Stimulated activated naive CD8-positive, alpha-beta T cell treated with anti-CD3 and anti-CD28 coated beads, Interleukin-15, amount 100 ng/mL, for 72 hours (primary cell): Measurements from ENCODE around the gene ZNF32.
A peak's percentile ranks its signal among the peaks of the same experiment; 100 is the strongest.
"Not testable (repeated sequence)": the region's sequence is repeated elsewhere in the genome, so short reads cannot be mapped to it uniquely, and the experiment has no call there.

Source experiments
- ATAC-seq: fragments of 150-1000 bp; cut with Tn5 transposase; 2 replicates; pipeline ENCODE4 v1.10.0; 2021; ENCODE audit warnings: mild to moderate bottlenecking, moderate library complexity
- DNase-seq, 2 donors: peaks; one replicate each; pipeline ENCODE4 v3.0.0; 2021 to 2022
- H3K27ac Mint-ChIP-seq, 2 donors: one replicate each; pipeline ENCODE4 v1.8.0; 2022; ENCODE audit warnings: mild to moderate bottlenecking in 2 of 2, mixed read lengths in 2 of 2, moderate library complexity in 2 of 2
- H3K27me3 Mint-ChIP-seq: one replicate; pipeline ENCODE4 v1.8.0; 2022; ENCODE audit warnings: mixed read lengths
- H3K4me1 Mint-ChIP-seq: one replicate; pipeline ENCODE4 v1.8.0; 2022; ENCODE audit warnings: mild to moderate bottlenecking, mixed read lengths
- H3K4me3 Mint-ChIP-seq, 2 donors: one replicate each; pipeline ENCODE4 v1.8.0; 2022; ENCODE audit warnings: mild to moderate bottlenecking in 2 of 2, mixed read lengths in 2 of 2, moderate library complexity in 1 of 2
- H3K9me3 Mint-ChIP-seq, 2 donors: one replicate each; pipeline ENCODE4 v1.8.0; 2022; ENCODE audit warnings: mixed read lengths in 2 of 2

Gene ZNF32

DNA sequence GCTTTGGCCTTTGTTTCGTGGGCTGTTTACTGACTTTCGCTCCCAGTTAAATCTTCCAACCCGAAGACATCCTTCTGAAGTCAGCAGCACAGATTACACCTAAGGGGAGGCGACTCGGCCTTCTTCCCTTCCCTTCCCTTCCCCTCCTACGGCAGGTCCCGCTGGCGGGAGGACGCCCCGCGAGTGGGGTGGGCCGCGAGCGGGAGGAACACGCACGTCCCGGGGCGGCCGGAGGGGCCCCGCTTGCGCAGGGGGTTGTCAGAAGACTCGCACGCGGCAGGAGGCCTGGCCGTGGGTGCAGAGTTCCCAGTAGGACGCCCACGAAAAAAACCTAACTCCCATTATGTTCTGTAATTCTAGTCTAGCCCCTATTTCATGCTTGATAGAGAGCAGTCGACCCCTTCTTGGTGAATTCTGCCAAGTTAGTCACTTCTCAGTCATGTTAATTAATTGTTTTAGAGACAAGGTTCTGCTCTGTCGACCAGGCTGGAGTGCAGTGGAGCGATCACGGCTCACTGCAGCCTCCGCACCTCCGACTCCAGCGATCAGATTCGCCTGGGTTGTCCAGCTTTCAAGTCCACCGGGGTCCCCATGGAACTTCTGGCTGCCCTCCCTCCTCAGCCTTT, 19.2 kb upstream of the ZNF32 start:
- Mint-ChIP-seq H3K4me3 (no peak overlapping the region), H3K4me1 (peaks cover 11% of the 10 kb centered on the region), H3K9me3 (peaks cover 6 to 10% of the 10 kb centered on the region in 2 donors), H3K27ac (no peak overlapping the region), H3K27me3 (peaks cover 54% of the 10 kb centered on the region)
- DNase-seq, result no peak
- peak; percentile 35 for ATAC-seq

DNA sequence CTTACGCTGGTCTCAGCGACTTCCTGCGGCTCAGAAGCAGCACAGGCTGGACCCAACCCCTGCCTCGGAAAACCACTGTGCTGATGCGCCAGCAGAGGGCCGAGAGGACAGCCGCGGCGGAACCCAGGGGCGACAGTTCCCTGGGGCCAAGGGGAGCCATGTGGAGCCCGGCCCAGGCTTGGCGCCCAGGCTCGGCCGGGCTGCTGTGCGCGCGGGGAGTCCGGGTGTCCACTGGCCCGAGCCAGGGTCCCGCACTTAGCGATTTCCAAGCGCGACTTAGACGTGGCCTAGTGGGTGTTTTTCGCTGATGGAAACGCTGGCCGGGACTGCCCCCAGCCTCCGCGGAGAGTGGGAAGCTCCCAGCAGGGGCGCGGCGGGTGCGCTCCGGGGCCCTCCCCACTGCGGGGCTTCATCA, 18.6 kb upstream of the ZNF32 start:
- no peak for DNase-seq
- ATAC-seq, result peak; percentile 49
- Mint-ChIP-seq H3K27me3 (peaks cover 52% of the 10 kb centered on the region), H3K9me3 (peaks cover 8 to 14% of the 10 kb centered on the region in 2 donors), H3K27ac (no peak overlapping the region), H3K4me1 (peaks cover 11% of the 10 kb centered on the region), H3K4me3 (peak overlapping the region; percentile 15 to 52)

DNA sequence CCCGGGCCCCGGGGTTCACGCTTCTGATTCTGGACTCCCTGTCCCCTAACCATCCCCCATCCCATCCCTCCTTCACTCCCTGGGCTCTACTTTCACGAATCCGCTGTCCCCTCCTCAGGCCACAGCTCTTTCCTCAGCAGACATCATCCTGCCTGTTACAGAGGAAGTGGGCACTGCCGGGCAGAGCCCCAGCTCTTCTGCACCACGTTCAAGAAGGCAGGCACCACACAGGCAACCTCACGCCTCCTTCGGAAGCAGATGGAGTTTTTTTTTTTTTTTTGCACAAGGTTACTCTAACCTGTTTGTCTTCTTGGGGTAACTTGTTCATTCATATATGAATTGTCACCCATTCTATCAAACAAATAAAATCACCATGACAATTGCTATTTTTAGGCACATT, 17.9 kb upstream of the ZNF32 start:
- no peak overlapping the region for H3K27ac Mint-ChIP-seq
- peaks cover 8 to 14% of the 10 kb centered on the region in 2 donors for H3K9me3 Mint-ChIP-seq
- DNase-seq (no peak), ATAC-seq (no peak)
- H3K4me3 Mint-ChIP-seq, result no peak overlapping the region
- peaks cover 47% of the 10 kb centered on the region for H3K27me3 Mint-ChIP-seq
- peaks cover 11% of the 10 kb centered on the region for H3K4me1 Mint-ChIP-seq

DNA sequence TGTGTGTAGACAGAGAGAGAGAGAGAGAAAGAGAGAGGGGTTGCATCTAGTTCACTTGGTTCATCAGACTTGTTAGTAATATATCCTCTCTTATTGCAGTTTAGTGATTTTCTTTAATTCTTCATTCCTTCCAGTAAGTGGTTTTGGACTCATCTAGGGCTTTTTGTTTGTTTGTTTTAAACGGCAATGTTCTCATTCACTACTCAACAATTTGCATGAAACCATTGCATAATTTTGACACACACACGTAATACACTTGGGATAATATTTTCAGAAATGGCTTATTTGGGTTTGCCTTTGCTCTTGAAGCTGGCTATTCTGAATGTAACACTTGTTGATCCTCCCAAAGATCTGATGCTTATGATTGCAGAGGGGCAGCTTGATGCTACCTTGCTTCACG, 16.4 kb upstream of the ZNF32 start:
- ATAC-seq (no peak), DNase-seq (no peak)
- H3K4me1 Mint-ChIP-seq, result peaks cover 11% of the 10 kb centered on the region
- H3K27me3 Mint-ChIP-seq, result peaks cover 34% of the 10 kb centered on the region
- peaks cover 8 to 14% of the 10 kb centered on the region in 2 donors for H3K9me3 Mint-ChIP-seq
- no peak overlapping the region for H3K27ac Mint-ChIP-seq
- H3K4me3 Mint-ChIP-seq, result no peak overlapping the region

DNA sequence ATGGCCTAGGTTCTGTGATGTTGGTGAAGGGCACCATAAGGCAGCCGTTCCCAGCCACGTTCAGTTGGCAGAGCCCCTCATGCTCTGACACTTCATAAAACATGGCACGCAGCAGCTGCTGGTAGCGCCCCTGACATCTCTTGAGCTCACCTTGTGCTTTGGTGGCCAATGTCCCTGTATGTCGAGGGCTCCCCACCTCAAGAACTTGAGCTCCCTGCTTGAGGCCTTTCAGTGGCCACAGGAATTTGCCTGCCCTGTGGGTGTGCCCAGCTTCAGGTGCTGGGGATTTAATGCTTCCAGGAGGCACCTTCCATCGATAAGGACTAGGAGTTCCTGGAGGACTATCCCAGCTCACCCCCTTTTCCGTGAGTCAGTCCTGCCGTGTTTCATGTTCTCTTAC, 9.5 kb upstream of the ZNF32 start:
- Mint-ChIP-seq H3K27me3 (peaks cover 12% of the 10 kb centered on the region), H3K4me1 (no peaks in the 10 kb centered on the region), H3K4me3 (no peak overlapping the region), H3K27ac (no peak overlapping the region), H3K9me3 (peaks cover 6 to 7% of the 10 kb centered on the region in 2 donors)
- ATAC-seq (no peak), DNase-seq (no peak)

DNA sequence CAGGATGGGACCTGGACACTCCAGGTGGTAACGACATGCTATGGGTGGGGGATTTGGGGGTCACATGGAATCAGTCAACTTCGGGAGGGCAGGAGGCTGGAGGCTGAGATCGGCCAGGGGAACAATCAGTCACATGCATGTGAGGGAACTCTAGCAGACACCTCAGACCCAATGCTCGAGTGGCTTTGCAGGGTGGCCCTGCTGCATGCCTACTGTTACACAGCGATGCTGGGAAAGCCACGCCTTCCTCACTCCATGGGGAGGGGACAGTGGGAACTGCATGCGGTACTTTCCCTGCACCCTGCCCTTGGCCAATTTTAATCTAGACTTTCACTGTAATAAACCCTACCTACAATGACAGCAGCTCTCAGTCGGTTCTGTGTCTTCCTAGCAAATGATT, 6.6 kb upstream of the ZNF32 start:
- H3K27ac Mint-ChIP-seq, result no peak overlapping the region
- no peak overlapping the region for H3K4me3 Mint-ChIP-seq
- no peak for DNase-seq
- ATAC-seq, result no peak
- H3K4me1 Mint-ChIP-seq, result no peaks in the 10 kb centered on the region
- peaks cover 12% of the 10 kb centered on the region for H3K27me3 Mint-ChIP-seq
- H3K9me3 Mint-ChIP-seq, result no peaks in the 10 kb centered on the region

DNA sequence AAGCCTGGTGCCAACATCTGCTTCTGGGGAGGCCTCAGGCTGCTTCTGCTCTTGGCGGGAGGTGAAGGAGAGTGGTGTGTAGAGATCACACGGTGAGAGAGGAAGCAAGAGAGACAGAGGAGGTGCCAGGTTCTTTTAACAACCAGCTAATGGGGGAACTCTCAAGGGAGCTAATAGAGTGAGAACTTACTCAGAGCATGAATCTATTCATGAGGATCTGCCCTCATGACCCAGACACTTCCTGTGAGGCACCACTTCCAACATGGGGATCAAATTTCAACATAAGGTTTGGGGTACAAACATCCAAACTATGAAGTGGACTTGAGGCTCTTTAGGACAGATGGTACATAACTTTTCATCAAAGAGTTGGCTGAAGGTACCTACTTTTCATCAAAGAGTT, 5.1 kb upstream of the ZNF32 start:
- Mint-ChIP-seq H3K27me3 (peaks cover 12% of the 10 kb centered on the region), H3K4me1 (peaks cover 11% of the 10 kb centered on the region), H3K27ac (no peak overlapping the region), H3K4me3 (no peak overlapping the region), H3K9me3 (no peaks in the 10 kb centered on the region)
- DNase-seq (no peak), ATAC-seq (no peak)

DNA sequence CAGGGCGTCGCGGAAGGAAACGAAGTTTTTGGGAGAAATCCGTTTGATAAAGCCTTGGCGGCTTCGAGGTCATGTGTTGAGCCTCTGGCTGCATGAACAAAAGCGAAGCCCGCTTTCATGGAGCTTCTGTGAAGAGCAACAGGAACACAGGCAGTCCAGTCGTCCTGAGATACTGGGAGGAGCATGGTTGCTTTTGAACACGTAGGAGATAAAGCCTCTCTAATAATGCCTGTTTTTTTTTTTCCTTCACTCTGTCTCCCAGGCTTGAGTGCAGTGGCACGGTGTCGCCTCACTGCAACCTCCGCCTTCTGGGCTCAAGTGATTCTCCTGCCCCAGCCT, 473 bp upstream of the ZNF32 start:
- Mint-ChIP-seq H3K4me3 (peak overlapping the region; percentile 96 to 99), H3K9me3 (peaks cover 27 to 29% of the 10 kb centered on the region in 2 donors), H3K4me1 (peaks cover 17% of the 10 kb centered on the region), H3K27me3 (no peaks in the 10 kb centered on the region), H3K27ac (peak overlapping the region; percentile 97)
- no peak for DNase-seq
- ATAC-seq, result peak; percentile 1

DNA sequence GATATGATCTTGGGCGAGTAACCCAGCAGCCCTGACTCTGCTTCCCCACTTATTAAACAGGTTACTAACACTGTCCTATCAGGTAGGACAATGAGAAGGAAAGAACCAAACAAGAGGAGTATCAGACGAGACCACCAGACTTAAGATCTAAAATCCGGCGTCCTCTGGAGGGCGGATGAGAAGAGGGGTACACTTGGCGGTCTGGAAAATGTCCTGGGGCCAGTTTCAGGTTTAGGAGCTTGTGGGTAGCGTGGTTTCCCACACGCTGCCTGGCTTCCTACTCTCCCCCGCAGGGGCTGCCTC, 635 bp downstream of the ZNF32 start:
- DNase-seq (no peak), ATAC-seq (no peak)
- H3K4me3 Mint-ChIP-seq, result peak overlapping the region; percentile 96 to 99
- H3K27ac Mint-ChIP-seq, result peak overlapping the region; percentile 93 to 96
- H3K27me3 Mint-ChIP-seq, result no peaks in the 10 kb centered on the region
- peaks cover 32 to 37% of the 10 kb centered on the region in 2 donors for H3K9me3 Mint-ChIP-seq
- peaks cover 17% of the 10 kb centered on the region for H3K4me1 Mint-ChIP-seq

DNA sequence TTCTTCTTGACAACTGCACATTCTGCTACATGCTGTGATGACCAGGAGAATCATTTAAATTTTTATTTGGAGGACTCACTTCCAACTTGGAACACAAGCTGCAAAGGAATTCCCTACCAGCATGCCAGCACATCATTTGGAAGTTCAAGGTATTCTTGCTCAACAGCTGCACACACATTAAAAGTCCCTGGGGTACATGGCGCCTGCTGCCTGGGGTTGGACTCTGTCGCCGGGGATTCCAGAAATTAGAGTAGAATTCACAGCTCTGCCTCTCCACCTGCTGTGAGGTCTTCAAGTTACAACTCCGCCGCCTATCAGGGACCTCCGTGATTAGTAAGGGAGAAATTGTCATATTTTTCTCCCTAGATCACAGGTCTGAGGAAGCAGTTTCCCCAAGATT, 1.1 kb downstream of the ZNF32 start:
- ATAC-seq (no peak), DNase-seq (no peak)
- Mint-ChIP-seq H3K27ac (peak overlapping the region; percentile 93 to 96), H3K4me3 (peak overlapping the region; percentile 96 to 99), H3K4me1 (peaks cover 17% of the 10 kb centered on the region), H3K27me3 (no peaks in the 10 kb centered on the region), H3K9me3 (peaks cover 34 to 41% of the 10 kb centered on the region in 2 donors)

DNA sequence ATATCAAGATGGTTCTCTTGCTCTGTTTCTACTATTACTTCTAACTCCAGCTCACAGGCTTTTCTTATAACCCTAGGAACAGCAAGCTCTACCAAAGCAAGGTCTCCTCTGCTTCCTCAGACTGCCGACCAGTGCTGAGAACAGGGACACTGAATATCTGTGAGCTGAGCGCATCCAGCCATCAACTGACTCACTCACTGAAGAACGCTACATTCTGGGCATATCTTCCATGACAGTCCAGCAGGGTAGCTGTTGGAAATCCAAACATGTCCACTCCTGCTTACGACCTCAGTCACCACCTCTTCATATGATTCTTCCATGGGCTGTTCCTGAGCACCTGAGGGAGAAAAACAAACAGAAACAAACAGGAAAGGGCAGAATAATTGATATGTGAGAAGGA, 2.8 kb downstream of the ZNF32 start:
- Mint-ChIP-seq H3K27me3 (no peaks in the 10 kb centered on the region), H3K4me1 (peaks cover 17% of the 10 kb centered on the region), H3K27ac (no peak overlapping the region), H3K4me3 (no peak overlapping the region), H3K9me3 (peaks cover 34 to 41% of the 10 kb centered on the region in 2 donors)
- no peak for ATAC-seq
- DNase-seq, result no peak

DNA sequence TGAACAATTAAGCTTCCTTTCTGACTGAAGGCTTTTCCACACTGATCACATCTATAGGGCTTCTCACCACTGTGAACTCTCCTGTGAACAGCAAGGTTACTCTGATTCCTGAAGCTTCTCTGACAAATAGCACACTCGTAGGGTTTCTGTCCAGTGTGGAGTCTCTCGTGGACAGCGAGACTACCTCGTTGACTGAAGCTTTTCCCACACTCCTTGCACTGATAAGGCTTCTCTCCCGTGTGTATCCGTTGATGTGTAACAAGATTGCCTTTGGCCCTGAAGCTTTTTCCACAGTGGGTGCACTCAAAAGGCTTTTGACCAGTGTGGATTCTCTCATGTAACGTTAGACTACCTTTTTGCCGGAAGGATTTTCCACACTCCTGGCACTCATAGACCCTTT, 4.4 kb downstream of the ZNF32 start:
- ATAC-seq, result no peak

DNA sequence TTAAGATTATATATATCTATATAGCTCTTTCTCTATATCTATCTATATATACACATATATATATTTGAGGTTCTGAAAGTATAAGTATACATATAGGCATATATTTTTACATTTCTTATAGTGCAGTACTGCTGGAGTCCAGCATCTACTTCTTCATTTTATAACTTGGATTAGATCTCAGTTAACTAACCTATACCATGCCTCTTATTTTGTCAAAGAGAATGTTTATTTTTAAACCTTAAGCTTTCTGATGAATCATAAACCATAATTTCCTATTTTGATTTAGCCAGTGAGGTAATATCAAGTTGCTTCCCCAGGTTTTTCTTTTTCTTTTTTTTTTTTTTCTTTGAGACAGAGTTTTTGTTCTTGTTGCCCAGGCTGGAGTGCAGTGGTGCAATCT, 8.1 kb downstream of the ZNF32 start:
- H3K4me3 Mint-ChIP-seq, result no peak overlapping the region

More for the DNA sequence above, 4.4 kb downstream of the ZNF32 start:
- peaks cover 39 to 53% of the 10 kb centered on the region in 2 donors for H3K9me3 Mint-ChIP-seq
- no peaks in the 10 kb centered on the region for H3K27me3 Mint-ChIP-seq
- no peak overlapping the region for H3K27ac Mint-ChIP-seq
- H3K4me3 Mint-ChIP-seq, result no peak overlapping the region
- no peak for DNase-seq
- H3K4me1 Mint-ChIP-seq, result peaks cover 12% of the 10 kb centered on the region

DNA sequence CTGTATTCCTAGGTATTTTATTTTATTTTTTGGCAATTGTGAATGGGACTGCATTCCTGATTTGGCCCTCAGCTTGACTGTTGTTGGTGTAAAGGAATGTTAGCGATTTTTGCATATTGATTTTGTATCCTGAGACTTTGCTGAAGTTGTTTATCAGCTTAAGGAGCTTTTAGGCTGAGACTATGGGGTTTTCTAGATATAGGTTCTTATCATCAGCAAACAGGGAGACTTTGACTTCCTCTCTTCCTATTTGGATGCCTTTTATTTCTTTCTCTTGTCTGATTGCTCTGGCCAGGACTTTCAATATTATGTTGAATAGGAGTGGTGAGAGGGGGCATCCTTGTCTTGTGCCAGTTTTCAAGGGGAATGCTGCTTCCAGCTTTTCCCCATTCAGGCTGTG, 12.9 kb downstream of the ZNF32 start:
- not testable (repeated sequence) for ATAC-seq, H3K27ac Mint-ChIP-seq, H3K4me1 Mint-ChIP-seq, DNase-seq, H3K4me3 Mint-ChIP-seq, H3K27me3 Mint-ChIP-seq
- peaks cover 47 to 68% of the 10 kb centered on the region in 2 donors for H3K9me3 Mint-ChIP-seq

More for the DNA sequence above, 8.1 kb downstream of the ZNF32 start:
- no peak for ATAC-seq
- no peaks in the 10 kb centered on the region for H3K27me3 Mint-ChIP-seq
- peaks cover 48 to 67% of the 10 kb centered on the region in 2 donors for H3K9me3 Mint-ChIP-seq
- no peak overlapping the region for H3K27ac Mint-ChIP-seq
- DNase-seq, result no peak
- no peaks in the 10 kb centered on the region for H3K4me1 Mint-ChIP-seq

DNA sequence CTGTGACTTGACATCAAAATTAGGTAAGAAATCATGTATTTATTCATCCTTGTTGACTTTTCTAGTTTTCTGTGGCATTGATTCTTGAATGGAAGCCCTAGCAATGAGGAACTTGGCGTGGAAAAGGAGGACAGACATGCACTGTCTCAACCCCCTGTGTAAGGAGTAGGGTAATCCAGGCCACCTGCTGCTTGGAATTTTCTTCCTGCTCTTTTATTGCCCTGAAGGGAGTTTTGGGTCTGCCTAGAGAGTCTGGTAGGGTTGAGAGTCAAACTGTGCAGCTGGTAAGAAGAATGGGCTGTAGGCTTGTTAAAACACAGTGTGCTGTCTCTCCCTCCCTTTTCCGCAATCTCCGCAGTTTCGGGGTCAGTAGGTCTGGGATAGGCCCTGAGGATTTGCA, 19.7 kb downstream of the ZNF32 start:
- H3K27me3 Mint-ChIP-seq, result no peaks in the 10 kb centered on the region
- no peak for DNase-seq
- no peaks in the 10 kb centered on the region for H3K4me1 Mint-ChIP-seq
- peaks cover 6 to 34% of the 10 kb centered on the region in 2 donors for H3K9me3 Mint-ChIP-seq
- ATAC-seq, result no peak
- no peak overlapping the region for H3K4me3 Mint-ChIP-seq
- H3K27ac Mint-ChIP-seq, result no peak overlapping the region

DNA sequence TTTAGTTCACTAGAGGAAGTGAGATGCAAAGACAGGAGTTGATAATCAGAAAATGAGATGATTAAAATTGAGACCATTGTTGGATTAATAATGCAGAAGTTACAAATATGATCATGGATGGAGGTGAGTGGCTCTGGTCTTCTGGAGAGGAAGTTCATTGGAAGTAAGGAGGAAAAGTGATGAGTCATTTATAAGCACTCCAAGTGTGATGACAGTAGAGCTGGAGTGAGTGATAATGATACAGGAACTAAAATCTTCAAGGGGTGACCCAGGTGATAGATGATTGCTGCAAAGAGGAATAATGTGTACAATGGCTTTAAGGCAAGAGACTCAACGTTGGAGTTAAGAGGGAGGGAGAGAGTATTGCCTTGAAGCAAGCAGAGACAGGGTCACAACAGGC, 20.7 kb downstream of the ZNF32 start:
- Mint-ChIP-seq H3K4me1 (peaks cover 6% of the 10 kb centered on the region), H3K27me3 (no peaks in the 10 kb centered on the region), H3K27ac (no peak overlapping the region), H3K4me3 (no peak overlapping the region), H3K9me3 (peaks cover 10 to 37% of the 10 kb centered on the region in 2 donors)
- DNase-seq (no peak), ATAC-seq (no peak)

DNA sequence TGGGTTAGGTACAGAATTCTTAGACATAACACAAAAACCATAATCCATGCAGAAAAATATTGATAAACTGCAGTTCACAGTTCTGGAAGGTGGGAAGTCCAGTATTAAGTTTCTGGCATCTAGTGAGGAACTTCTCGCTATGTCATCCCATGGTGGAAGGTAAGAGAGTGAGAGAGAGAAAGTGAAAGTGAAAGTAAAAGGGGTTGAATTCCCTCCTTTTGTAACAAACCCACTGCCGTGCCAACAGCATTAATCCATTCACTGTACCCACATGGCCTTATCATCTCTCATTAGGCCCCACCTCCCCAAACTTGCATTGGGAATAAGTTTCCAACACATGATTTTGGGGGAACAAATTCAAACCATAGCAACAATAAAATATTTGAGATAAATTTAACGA, 25.3 kb downstream of the ZNF32 start:
- no peak for DNase-seq
- no peaks in the 10 kb centered on the region for H3K27me3 Mint-ChIP-seq
- H3K4me3 Mint-ChIP-seq, result peak overlapping the region in 1 of 2 donors; percentile 62
- peaks cover 10 to 40% of the 10 kb centered on the region in 2 donors for H3K9me3 Mint-ChIP-seq
- no peak for ATAC-seq
- peaks cover 9% of the 10 kb centered on the region for H3K4me1 Mint-ChIP-seq
- peak overlapping the region in 1 of 2 donors; percentile 72 for H3K27ac Mint-ChIP-seq
